Calu3 (cell line): ENCODE data around the gene DPT. TPM values are rescaled to one million over a fixed set of nuclear protein-coding genes. Genes with fewer than 3 reads are reported as not detected.

Source experiments
- Bru-seq: library from RNA; stranded (reverse); fragments of 400-500 nt; gene quantifications from one replicate; lab custom pipeline; 2021; lab: Mats Ljungman, UMichigan
- BruChase-seq, 2 experiments: library from RNA; stranded (reverse); fragments of 400-500 nt; gene quantifications; one replicate each; lab custom pipeline; 2021; lab: Mats Ljungman, UMichigan
- BruUV-seq: library from RNA; stranded (reverse); fragments of 400-500 nt; replicated peaks from 2 replicates; lab custom pipeline; 2021; lab: Mats Ljungman, UMichigan
- CTCF ChIA-PET: fragments of 300-600 bp; sonication (Branson Sonifier 250); formaldehyde crosslinking; loops from one replicate; lab custom pipeline; 2022; ENCODE audit warnings: antibody characterized with exemption; lab: Charles Lee
- DNase-seq: peaks from one replicate; pipeline ENCODE4 v3.0.0; 2022
- H3K27ac Mint-ChIP-seq: one replicate; pipeline ENCODE4 v1.8.0; 2022; ENCODE audit warnings: mixed read lengths; ENCODE audit not compliant: unreplicated experiment
- H3K27me3 Mint-ChIP-seq: one replicate; pipeline ENCODE4 v1.8.0; 2022; ENCODE audit warnings: mixed read lengths; ENCODE audit not compliant: unreplicated experiment
- H3K36me3 Mint-ChIP-seq: one replicate; pipeline ENCODE4 v1.8.0; 2022; ENCODE audit warnings: mild to moderate bottlenecking, moderate library complexity, mixed read lengths; ENCODE audit not compliant: insufficient read depth, unreplicated experiment
- H3K4me1 Mint-ChIP-seq: one replicate; pipeline ENCODE4 v1.8.0; 2022; ENCODE audit warnings: mild to moderate bottlenecking, low read depth, mixed read lengths; ENCODE audit not compliant: unreplicated experiment
- H3K4me3 Mint-ChIP-seq: one replicate; pipeline ENCODE4 v1.8.0; 2022; ENCODE audit warnings: mild to moderate bottlenecking, low read depth, moderate library complexity, mixed read lengths; ENCODE audit not compliant: unreplicated experiment
- H3K9me3 Mint-ChIP-seq: one replicate; pipeline ENCODE4 v1.8.0; 2022; ENCODE audit warnings: low read depth, mixed read lengths; ENCODE audit not compliant: unreplicated experiment
- intact Hi-C: fragments of 100-400 bp; cut with micrococcal nuclease; formaldehyde crosslinking; loops from one replicate; pipeline ENCODE4 v1.10.0; 2022; ENCODE audit not compliant: unreplicated experiment
- long read RNA-seq: library from polyadenylated mRNA; stranded (forward); transcript quantifications from one replicate; pipeline ENCODE4 v2.0.0, GENCODE V29; 2022
- total RNA-seq: library from RNA; stranded (reverse); gene quantifications from 2 replicates; pipeline ENCODE4 v1.2.3, GENCODE V29; 2022
- TF ChIP-seq, protein P1 (sequence below): fragments of 200-600 bp; IDR thresholded peaks from one replicate; pipeline ENCODE4 v1.8.0; 2022; ENCODE audit warnings: antibody characterized with exemption; ENCODE audit not compliant: unreplicated experiment

Gene DPT
- total RNA-seq = not detected in 2 replicates
- not detected for Bru-seq, nascent RNA
- not detected for BruChase-seq, experiment 1, labeled RNA remaining after a 6-hour chase
- BruChase-seq, experiment 2, labeled RNA remaining after a 2-hour chase = not detected
- long read RNA-seq = 0 reads

DNA sequence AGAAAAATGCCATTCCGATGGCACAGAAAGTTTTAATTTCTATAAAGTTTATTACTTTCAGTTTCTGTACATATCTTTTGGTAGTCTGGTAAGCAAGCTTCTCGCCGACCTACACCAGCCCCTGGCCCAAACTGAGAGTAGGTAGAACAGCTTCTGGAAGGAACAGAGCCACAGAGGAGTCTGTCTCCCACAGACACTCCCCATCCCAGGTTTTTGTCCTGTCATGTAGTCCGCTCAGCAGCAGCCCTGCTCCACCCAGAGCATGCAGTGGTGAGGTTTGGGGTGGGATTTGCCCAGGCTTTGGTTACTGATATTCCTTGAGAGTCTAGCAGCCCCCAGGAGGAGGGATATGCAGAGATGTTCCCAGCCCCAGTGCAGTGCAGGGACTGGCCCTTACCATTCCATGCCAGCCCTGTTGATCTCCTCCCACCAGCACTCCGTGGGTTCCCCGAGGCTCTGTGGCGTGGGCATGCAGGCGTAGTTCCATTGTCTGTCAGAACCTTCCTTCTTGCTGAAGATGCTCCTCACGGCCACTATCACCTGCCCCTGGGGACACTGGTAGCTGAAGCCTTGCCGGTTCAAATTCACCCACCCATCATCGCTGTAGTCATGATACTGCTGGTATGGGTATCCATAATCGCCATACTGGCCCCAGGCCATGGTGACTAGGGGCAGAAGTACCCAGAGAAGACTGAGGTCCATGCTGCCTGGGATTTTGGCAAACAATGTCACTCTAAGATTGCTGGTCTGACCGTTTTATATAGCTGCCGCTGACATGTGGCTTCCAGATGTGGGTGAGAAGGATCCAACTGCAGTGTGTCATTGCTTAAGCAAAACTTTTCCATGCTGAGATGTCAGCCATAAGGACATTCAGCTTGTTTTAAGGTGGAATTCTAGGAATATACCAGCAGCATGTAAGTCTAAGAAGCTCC is at the start of gene DPT:
DPT (minus strand) TSS at position 734 of the 932 bp plus-strand sequence; CDS start at position 702, 32 bp downstream.
- H3K27ac Mint-ChIP-seq = no peak within 1 kb of the TSS
- no peaks in the 10 kb centered on the region for H3K27me3 Mint-ChIP-seq
- DNase-seq = no peak
- CTCF ChIA-PET = no interaction called here
- H3K4me3 Mint-ChIP-seq = no peak within 1 kb of the TSS
- TF ChIP-seq, protein P1, sequence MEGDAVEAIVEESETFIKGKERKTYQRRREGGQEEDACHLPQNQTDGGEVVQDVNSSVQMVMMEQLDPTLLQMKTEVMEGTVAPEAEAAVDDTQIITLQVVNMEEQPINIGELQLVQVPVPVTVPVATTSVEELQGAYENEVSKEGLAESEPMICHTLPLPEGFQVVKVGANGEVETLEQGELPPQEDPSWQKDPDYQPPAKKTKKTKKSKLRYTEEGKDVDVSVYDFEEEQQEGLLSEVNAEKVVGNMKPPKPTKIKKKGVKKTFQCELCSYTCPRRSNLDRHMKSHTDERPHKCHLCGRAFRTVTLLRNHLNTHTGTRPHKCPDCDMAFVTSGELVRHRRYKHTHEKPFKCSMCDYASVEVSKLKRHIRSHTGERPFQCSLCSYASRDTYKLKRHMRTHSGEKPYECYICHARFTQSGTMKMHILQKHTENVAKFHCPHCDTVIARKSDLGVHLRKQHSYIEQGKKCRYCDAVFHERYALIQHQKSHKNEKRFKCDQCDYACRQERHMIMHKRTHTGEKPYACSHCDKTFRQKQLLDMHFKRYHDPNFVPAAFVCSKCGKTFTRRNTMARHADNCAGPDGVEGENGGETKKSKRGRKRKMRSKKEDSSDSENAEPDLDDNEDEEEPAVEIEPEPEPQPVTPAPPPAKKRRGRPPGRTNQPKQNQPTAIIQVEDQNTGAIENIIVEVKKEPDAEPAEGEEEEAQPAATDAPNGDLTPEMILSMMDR = no peak
- no peaks in the 10 kb centered on the region for H3K4me1 Mint-ChIP-seq
- peaks cover 8% of the 10 kb centered on the region for H3K9me3 Mint-ChIP-seq
- no TSS peak for BruUV-seq
- intact Hi-C loops = no loop called here
- H3K36me3 Mint-ChIP-seq = no peaks in the 10 kb centered on the region

DNA sequence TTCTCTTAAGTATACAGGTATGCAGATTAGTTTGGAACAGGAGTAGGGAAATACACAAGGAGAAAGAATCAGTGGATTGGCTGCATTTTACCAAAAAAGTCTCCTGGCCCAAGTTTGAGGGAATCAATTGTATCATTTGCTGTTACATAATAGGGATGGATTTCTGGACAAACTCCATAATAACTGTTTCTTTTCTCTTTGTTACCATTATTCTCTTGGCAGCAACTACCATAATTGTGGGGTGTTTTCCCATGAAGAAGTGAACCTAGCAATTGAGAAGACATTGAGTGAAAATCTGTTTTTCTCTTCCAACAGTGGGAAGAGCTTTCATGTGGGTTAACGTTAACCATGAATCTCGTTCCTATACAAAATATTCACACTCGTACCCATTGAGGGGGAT is 46.4 kb upstream of the DPT start:
- CTCF ChIA-PET = interaction anchor here (1.0 kb wide), 1 partner anchor 25 kb away, joined by 3 read pairs; no protein-coding TSS in a partner anchor
- H3K27me3 Mint-ChIP-seq = no peaks in the 10 kb centered on the region
- no TSS peak for BruUV-seq
- intact Hi-C loops = no loop called here
- H3K4me1 Mint-ChIP-seq = no peaks in the 10 kb centered on the region
- no peak overlapping the region for H3K27ac Mint-ChIP-seq
- no peak overlapping the region for H3K4me3 Mint-ChIP-seq
- H3K9me3 Mint-ChIP-seq = peaks cover 2% of the 10 kb centered on the region
- no peaks in the 10 kb centered on the region for H3K36me3 Mint-ChIP-seq
- TF ChIP-seq, protein P1 = no peak
- DNase-seq = no peak

DNA sequence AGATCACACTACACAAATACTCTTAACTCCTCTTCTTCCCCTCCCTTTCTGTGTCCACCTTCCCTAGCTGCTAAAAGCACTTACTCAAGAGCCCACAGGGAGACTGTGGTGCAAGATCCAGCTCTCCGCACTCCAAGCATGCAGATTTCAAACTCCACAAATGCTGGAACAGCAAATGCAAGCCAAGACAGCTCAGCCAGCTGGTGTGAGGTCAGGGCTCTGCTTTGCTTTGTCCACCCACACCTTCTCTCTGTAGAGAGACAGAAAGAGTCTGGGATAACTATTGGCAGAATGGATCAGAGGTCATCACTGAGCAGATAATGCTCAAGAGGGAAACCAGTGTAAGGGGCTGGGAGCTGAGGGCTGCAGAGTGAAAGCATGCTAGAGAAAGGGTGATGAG is 45.2 kb upstream of the DPT start:
- CTCF ChIA-PET = interaction anchor here (1.0 kb wide), 1 partner anchor 26 kb away, joined by 3 read pairs; no protein-coding TSS in a partner anchor
- Mint-ChIP-seq H3K27ac (no peak overlapping the region), H3K4me1 (no peaks in the 10 kb centered on the region), H3K27me3 (no peaks in the 10 kb centered on the region), H3K4me3 (no peak overlapping the region), H3K9me3 (peaks cover 2% of the 10 kb centered on the region), H3K36me3 (no peaks in the 10 kb centered on the region)
- TF ChIP-seq, protein P1 = no peak
- intact Hi-C loops = no loop called here
- DNase-seq = no peak
- no TSS peak for BruUV-seq

DNA sequence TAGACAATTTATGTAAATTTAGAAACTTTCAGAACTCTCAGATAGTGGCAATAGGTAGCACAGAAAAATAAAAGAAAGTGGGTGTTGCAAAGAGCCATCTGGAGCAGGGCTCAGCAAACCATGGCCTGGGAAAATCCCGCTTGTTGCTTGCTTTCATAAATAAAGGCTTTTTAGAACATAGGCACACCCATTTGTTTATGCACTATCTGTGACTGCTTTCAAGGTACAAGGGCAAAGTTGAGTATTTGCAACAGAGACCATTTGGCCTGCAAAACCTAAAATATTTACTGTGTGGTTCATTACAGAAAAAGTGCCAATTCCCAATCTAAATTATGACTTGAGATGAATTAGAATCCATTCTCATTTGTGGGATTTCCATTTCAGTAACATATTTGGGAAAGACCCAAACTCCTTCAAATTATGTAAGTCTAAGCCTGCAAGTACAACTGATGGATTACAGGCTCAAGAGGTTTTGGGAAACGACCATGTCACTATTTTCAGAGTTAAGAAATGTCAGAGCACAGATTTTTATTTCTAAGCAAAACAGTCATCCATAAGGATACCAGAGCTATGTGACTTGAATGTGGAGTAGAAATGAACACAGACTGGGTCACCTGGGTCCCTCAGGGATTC is 43.5 kb upstream of the DPT start:
- Mint-ChIP-seq H3K27me3 (no peaks in the 10 kb centered on the region), H3K36me3 (no peaks in the 10 kb centered on the region), H3K4me1 (no peaks in the 10 kb centered on the region), H3K9me3 (no peaks in the 10 kb centered on the region), H3K4me3 (no peak overlapping the region), H3K27ac (no peak overlapping the region)
- BruUV-seq = no TSS peak
- TF ChIP-seq, protein P1 = no peak
- CTCF ChIA-PET = no interaction called here
- DNase-seq = no peak
- intact Hi-C loops = no loop called here
